HCT116 (cell line): ENCODE data around the gene BMAL1. TPM values are rescaled to one million over a fixed set of nuclear protein-coding genes. Genes with fewer than 3 reads are reported as not detected.

ENCODE experiments used
- ATAC-seq: fragments of 200-7000 bp; cut with Tn5 transposase; 2 replicates; pipeline ENCODE4 v1.9.1; 2020; ENCODE audit warnings: mild to moderate bottlenecking, moderate library complexity
- BruUV-seq: library from RNA; stranded (reverse); fragments of 400-500 nt; replicated peaks from 2 replicates; lab custom pipeline; 2021; lab: Mats Ljungman, UMichigan
- CTCF ChIA-PET: fragments of 300-600 bp; sonication (Branson Sonifier 250); formaldehyde crosslinking; loops from one replicate; lab custom pipeline; 2021; ENCODE audit warnings: antibody characterized with exemption; lab: Charles Lee
- POLR2A ChIA-PET: fragments of 300-600, 350-600 bp; sonication (Branson Sonifier 250); formaldehyde crosslinking; loops from one replicate; lab custom pipeline; 2021; ENCODE audit warnings: antibody characterized with exemption; lab: Charles Lee
- RAD21 ChIA-PET, 2 experiments: fragments of 300-600 bp; sonication (Branson Sonifier 250); formaldehyde crosslinking; loops; one replicate each; lab custom pipeline; 2023; ENCODE audit warnings: low total read pairs in 2 of 2; ENCODE audit not compliant: uncharacterized antibody in 2 of 2, unreplicated experiment in 2 of 2, low non-redundant PET in 1 of 2; lab: Charles Lee
- DNase-seq: peaks from one replicate; pipeline ENCODE4 v3.0.0-alpha.2; 2010; ENCODE audit warnings: low read depth, low spot score
- H2AFZ ChIP-seq: fragments of 200-600 bp; shearing (Covaris generic), sonication (generic); 2 replicates; pipeline ENCODE4 v1.6.1; 2017; ENCODE audit warnings: low read depth, mixed run types, mixed read lengths, antibody characterized with exemption, low read length; ENCODE audit not compliant: poor library complexity, severe bottlenecking
- H3K27ac ChIP-seq: 2 replicates; pipeline ENCODE4 v1.5.1; 2012; ENCODE audit warnings: low read depth, low read length
- H3K27me3 ChIP-seq: fragments of 200-600 bp; sonication (generic); 2 replicates; pipeline ENCODE4 v1.6.1; 2016; ENCODE audit warnings: mixed run types, low read length, mixed read lengths; ENCODE audit not compliant: insufficient read depth
- H3K36me3 ChIP-seq, 2 experiments: fragments of 200-500 bp in 1 of 2; fragments of 200-600 bp in 1 of 2; sonication (Bioruptor generic) in 1 of 2; sonication (generic) in 1 of 2; 2 replicates each; pipeline versions ENCODE4 v1.5.1 to v1.6.1; 2014 to 2016; ENCODE audit warnings: low read length in 2 of 2, inconsistent platforms in 1 of 2, mixed read lengths in 1 of 2, mixed run types in 1 of 2; ENCODE audit not compliant: insufficient read depth in 2 of 2, control insufficient read depth in 1 of 2
- H3K4me1 ChIP-seq, 2 experiments: fragments of 200-600 bp in 1 of 2; sonication (generic) in 1 of 2; 2 replicates each; pipeline versions ENCODE4 v1.5.1 to v1.6.1; 2012 to 2017; ENCODE audit warnings: low read length in 2 of 2, inconsistent platforms in 1 of 2, mild to moderate bottlenecking in 1 of 2, mixed read lengths in 1 of 2, mixed run types in 1 of 2, moderate library complexity in 1 of 2; ENCODE audit not compliant: insufficient read depth in 2 of 2, control insufficient read depth in 1 of 2
- H3K4me2 ChIP-seq: fragments of 200-600 bp; sonication (generic); 2 replicates; pipeline ENCODE4 v1.6.1; 2017; ENCODE audit warnings: mixed run types, low read length, mixed read lengths
- H3K4me3 ChIP-seq, 2 experiments: fragments of 200-600 bp in 1 of 2; sonication (generic) in 1 of 2; replicated peaks in 1 of 2; 2 replicates each; pipeline ENCODE4 v1.5.1; 2011 to 2016; ENCODE audit warnings: low read length in 2 of 2, control low read depth in 1 of 2, low read depth in 1 of 2, mild to moderate bottlenecking in 1 of 2, mixed read lengths in 1 of 2, mixed run types in 1 of 2
- H3K79me2 ChIP-seq: fragments of 200-600 bp; sonication (generic); 2 replicates; pipeline ENCODE4 v1.6.1; 2017; ENCODE audit warnings: mild to moderate bottlenecking, mixed run types, low read length, moderate library complexity, mixed read lengths; ENCODE audit not compliant: insufficient read depth
- H3K9ac ChIP-seq: fragments of 200-600 bp; sonication (generic); 2 replicates; pipeline ENCODE4 v1.6.1; 2016; ENCODE audit warnings: low read length, mixed read lengths
- H3K9me2 ChIP-seq: fragments of 200-600 bp; sonication (generic), shearing (Covaris generic); 2 replicates; pipeline ENCODE4 v1.6.1; 2017; ENCODE audit warnings: mixed run types, mild to moderate bottlenecking, moderate library complexity; ENCODE audit not compliant: insufficient read depth
- H3K9me3 ChIP-seq, 2 experiments: fragments of 200-500 bp in 1 of 2; fragments of 200-600 bp in 1 of 2; sonication (Bioruptor generic) in 1 of 2; sonication (generic) in 1 of 2; 2 replicates each; pipeline ENCODE4 v1.6.1; 2014 to 2017; ENCODE audit warnings: low read length in 2 of 2, mixed read lengths in 2 of 2, inconsistent platforms in 1 of 2, low read depth in 1 of 2, mild to moderate bottlenecking in 1 of 2, mixed run types in 1 of 2, moderate library complexity in 1 of 2; ENCODE audit not compliant: control insufficient read depth in 1 of 2, insufficient read depth in 1 of 2
- H4K20me1 ChIP-seq: fragments of 200-600 bp; sonication (generic), shearing (Covaris generic); 2 replicates; pipeline ENCODE4 v1.6.1; 2017; ENCODE audit warnings: mixed run types, mild to moderate bottlenecking, moderate library complexity; ENCODE audit not compliant: insufficient read depth
- CTCF ChIP-seq, 3 experiments: fragments of 200-600 bp in 1 of 3; sonication (generic) in 1 of 3; IDR thresholded peaks in 2 of 3; conservative IDR thresholded peaks in 1 of 3; 2 replicates each; pipeline ENCODE4 v1.5.1; 2012 to 2017; ENCODE audit warnings: low read depth in 2 of 3, low read length in 2 of 3, antibody characterized with exemption in 1 of 3, borderline replicate concordance in 1 of 3, control low read depth in 1 of 3, mild to moderate bottlenecking in 1 of 3, mixed read lengths in 1 of 3, mixed run types in 1 of 3, moderate library complexity in 1 of 3; ENCODE audit not compliant: insufficient read depth in 1 of 3
- EZH2phosphoT487 ChIP-seq: fragments of 200-600 bp; IDR thresholded peaks from 2 replicates; pipeline ENCODE4 v1.6.1; 2018; ENCODE audit warnings: antibody characterized with exemption, borderline replicate concordance
- FOSL1 ChIP-seq: IDR thresholded peaks from 2 replicates; pipeline ENCODE4 v1.6.1; 2012; ENCODE audit warnings: low read depth
- MAX ChIP-seq: IDR thresholded peaks from 2 replicates; pipeline ENCODE4 v1.6.1; 2012
- POLR2A ChIP-seq: IDR thresholded peaks from 2 replicates; pipeline ENCODE4 v1.7.0; 2011; ENCODE audit warnings: borderline replicate concordance; ENCODE audit not compliant: insufficient read depth, insufficient read length; ENCODE audit errors: extremely low read depth
- REST ChIP-seq: IDR thresholded peaks from 2 replicates; pipeline ENCODE4 v1.6.1; 2012; ENCODE audit warnings: low read depth
- SIN3A ChIP-seq: IDR thresholded peaks from 2 replicates; pipeline ENCODE4 v1.6.1; 2012; ENCODE audit warnings: low read depth
- SRF ChIP-seq: IDR thresholded peaks from 2 replicates; pipeline ENCODE4 v1.6.1; 2012; ENCODE audit warnings: low read depth
- TCF7L2 ChIP-seq: IDR thresholded peaks from 2 replicates; pipeline ENCODE4 v1.7.0; 2011; ENCODE audit warnings: borderline replicate concordance, inconsistent platforms; ENCODE audit not compliant: insufficient read depth, insufficient read length; ENCODE audit errors: extremely low read depth
- ZFX ChIP-seq: fragments of 450-650 bp; IDR thresholded peaks from 2 replicates; pipeline ENCODE4 v1.6.1; 2017
- intact Hi-C: fragments of 100-400 bp; cut with micrococcal nuclease; formaldehyde crosslinking; loops from 2 replicates; pipeline ENCODE4 v1.10.0; 2022
- total RNA-seq: library from RNA; stranded (reverse); gene quantifications from one replicate; pipeline ENCODE4 v1.2.1, GENCODE V29; 2021; ENCODE audit not compliant: unreplicated experiment

Gene BMAL1
- total RNA-seq, 1 experiment from 2014 or later, result 17.6 TPM

GRCh38 chr11:13238879-13239514, 38.6 kb upstream of the BMAL1 start (continued):
- TF ChIP-seq FOSL1, result no peak
- no peak for TF ChIP-seq TCF7L2
- no peak for TF ChIP-seq ZFX
- no peak for TF ChIP-seq EZH2phosphoT487

- CTCF ChIA-PET, result interaction anchor here (1.9 kb wide), 1 partner anchor 26 kb away, joined by 4 read pairs; no protein-coding TSS in a partner anchor
Measured at GRCh38 chr11:13242564-13242963, 35.0 kb upstream of the BMAL1 start.

More at GRCh38 chr11:13242564-13242963, 35.0 kb upstream of the BMAL1 start:
- Histone ChIP-seq H3K4me2 (no peak overlapping the region), H3K9me2 (no peaks in the 10 kb centered on the region), H3K9ac (no peak overlapping the region), H3K4me3 (no peak overlapping the region), H3K27ac (no peak overlapping the region), H3K27me3 (no peaks in the 10 kb centered on the region), H3K9me3 (no peaks in the 10 kb centered on the region), H2AFZ (no peak overlapping the region), H3K4me1 (peaks cover 0 to 15% of the 10 kb centered on the region in 2 experiments; a peak in 1 of 4 replicates), H3K36me3 (no peaks in the 10 kb centered on the region), H4K20me1 (no peaks in the 10 kb centered on the region), H3K79me2 (no peaks in the 10 kb centered on the region)
- DNase-seq (no peak), ATAC-seq (no peak)
- BruUV-seq, result no TSS peak
- TF ChIP-seq EZH2phosphoT487 (no peak), REST (no peak), SRF (no peak), FOSL1 (no peak), POLR2A (no peak), CTCF (IDR thresholded peaks at IDR 0.05 in 2 of 3, conservative IDR thresholded peaks at IDR 0.05 in 1 of 3; ENCODE audit: borderline replicate concordance in 1 of 3, insufficient read depth in 1 of 3, low read depth in 2 of 3, low read length in 2 of 3) (no peak), SIN3A (no peak), MAX (no peak)
- POLR2A ChIA-PET, result no interaction called here
- intact Hi-C loops, result no loop called here
- RAD21 ChIA-PET, result no interaction called here
